NCI-H2107 treated with DMSO at 0.1 percent for 48 hours (cell line): ENCODE data around the gene BBS2.
"Not testable (repeated sequence)": the region's sequence is repeated elsewhere in the genome, so short reads cannot be mapped to it uniquely, and the experiment has no call there.

Experiments used
- DNase-seq: peaks from one replicate; lab custom pipeline; 2025; ENCODE audit not compliant: unreplicated experiment; lab: John Stamatoyannopoulos, UW

BBS2 gene

DNA sequence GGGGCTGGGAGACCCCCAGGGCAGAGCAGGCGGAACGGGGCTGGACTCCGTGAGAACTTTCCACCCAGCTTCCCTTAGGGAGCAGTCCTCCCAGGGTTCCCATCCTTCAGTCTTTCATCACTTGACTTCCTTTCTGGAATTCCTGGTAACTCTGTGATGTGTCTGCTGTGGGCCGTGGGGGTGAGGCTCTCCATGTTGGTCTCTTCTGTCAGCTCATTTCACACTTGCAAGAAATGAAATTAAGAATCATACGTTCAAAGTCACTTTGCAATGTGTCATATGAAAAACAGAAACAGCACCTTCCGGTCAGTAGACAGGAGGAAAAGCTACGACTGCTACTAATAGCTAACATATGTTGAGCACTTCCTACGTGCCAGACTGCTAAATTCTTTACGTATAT lies 5.4 kb upstream of the BBS2 start:
- DNase-seq: no peak

DNA sequence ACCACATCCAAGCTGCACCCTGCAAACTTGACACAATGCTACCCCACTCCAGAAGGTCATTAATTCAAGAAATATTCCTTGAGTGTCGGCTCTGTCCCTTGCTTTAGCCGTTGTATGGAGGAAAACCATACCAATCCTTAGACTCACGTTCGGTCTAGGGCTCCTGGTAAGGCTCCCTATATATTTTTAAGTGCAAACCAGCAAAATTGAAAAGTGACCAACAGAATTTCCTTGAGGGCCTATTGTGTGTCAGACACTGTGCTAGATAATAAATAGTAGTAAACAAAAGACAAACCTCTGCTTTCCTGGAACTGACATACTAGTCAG lies 390 bp upstream of the BBS2 start:
- no peak for DNase-seq

DNA sequence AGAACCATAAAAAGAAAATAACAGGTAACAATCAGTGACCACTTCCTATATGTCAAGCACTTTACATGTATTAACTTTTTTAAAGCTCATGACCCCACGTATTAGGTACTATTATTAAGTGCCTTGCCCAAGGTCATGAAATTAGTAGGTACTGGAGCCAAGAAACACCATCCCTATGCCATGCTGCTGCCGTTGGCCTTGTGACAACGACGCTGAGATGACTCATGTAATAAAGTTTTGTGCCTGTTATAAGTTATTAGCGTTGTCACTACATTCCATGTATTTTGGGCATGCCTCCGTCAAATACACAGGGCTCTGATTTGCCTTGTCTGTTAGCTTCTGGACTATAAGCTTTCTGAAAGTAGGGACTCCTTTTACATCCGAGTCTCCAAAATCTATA lies 1.4 kb downstream of the BBS2 start:
- no peak for DNase-seq

DNA sequence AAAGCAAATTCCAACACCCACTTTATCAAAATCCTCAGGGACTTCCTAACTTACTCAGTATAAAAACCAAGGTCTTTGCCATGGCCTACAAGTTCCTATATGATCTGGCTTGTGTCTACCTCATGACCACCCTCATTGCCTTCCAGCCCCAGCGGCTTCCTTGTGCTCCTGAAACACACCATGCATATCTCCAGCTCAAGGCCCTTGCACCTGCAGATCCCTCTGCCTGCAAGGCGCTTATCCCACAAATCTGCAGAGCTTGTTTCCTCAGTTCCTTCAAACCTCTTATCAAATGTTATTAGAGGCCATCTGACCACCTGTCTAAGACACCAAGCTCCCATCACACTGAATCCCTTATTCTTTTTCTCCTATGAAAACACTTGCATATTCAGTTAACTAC lies 2.6 kb downstream of the BBS2 start:
- no peak for DNase-seq

DNA sequence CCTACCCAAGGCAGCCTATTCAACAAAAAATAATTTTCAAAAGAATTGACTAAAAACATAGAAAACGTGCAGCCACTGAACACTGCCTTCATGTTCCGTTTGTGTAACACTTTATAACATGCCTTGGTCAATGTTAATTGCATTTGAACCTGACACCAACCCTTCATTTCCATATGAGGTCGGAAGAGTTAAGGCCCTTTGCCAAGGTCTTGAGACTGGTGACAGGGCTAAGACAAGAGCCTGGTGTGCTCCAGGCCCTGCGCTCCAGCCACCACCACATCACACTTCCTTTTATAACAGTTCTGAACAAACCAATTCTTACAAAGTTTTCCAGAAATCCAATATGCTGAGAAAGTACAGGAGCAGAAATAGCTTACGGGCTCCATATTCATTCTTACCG lies 4.2 kb downstream of the BBS2 start:
- DNase-seq: no peak

DNA sequence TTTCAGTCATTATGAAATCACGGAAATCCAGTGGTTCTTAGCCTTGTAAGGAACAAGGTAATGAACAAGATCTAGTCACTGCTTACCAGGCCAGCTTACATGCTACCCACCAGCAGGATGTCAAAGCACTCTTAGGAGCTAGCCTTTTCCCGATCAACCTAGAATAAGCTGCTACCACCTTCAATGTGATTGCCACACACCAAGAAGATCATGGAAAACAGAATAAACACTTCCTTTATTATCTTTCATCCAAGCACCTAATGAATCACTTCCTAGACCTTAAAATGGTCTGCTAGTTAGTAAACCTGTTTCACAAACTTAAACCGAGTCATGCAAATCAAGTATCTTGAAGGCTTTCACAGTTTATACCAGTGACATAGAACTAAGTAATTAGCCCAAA lies 5.0 kb downstream of the BBS2 start:
- DNase-seq: no peak

DNA sequence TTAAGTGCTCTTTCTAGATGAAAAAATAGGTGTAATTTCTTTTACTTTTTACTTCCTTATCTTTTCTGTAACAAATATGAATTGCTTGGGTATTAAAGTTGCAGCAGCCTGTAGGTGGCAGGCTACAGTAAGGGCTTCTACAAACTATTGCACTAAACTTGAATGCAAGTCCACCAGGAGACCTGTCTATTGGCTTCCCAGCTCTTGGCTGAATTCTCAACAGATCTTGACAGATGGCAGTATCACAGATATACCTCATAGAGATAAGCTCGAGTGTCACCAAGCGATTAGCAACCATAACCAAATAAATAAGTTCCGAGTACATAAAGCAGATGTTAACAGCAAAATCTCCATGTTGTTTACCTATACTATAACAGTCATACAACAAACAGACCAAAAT lies 5.9 kb downstream of the BBS2 start:
- peak; percentile 31 for DNase-seq

DNA sequence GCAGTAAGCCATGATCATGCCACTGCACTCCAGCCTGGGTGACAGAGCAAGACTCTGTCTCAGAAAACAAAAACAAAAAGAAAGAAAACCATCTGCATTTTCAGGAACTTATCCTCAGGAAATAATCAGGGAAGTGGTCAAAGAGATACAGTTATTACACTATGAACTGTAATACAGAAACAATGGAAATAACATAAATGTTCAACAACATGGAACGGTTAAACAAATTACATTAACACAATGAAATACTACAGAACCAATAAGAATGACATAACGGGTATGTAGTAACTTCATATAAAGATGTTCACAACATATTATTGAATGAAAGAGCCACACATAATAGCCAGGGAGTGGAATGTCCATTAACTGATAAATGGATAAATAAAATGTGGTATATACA lies 6.7 kb downstream of the BBS2 start:
- no peak for DNase-seq

DNA sequence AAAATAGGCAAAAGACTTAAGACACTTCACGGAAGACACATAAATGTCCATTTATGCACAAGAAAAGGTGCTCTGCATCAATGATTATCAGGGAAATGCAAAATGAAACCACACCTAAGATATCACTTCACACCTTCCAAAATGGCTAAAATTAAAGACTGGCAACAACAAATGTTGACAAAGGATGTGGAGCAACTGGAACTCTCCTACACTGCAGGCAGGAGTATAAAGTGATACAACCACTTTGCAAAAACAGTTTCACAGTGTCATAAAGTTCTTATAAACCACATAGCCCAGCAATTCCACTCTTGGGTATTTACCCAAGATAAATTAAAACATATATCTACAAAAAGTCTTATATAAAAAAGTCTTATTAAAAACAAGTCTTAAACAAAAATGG lies 7.8 kb downstream of the BBS2 start:
- DNase-seq: no peak

DNA sequence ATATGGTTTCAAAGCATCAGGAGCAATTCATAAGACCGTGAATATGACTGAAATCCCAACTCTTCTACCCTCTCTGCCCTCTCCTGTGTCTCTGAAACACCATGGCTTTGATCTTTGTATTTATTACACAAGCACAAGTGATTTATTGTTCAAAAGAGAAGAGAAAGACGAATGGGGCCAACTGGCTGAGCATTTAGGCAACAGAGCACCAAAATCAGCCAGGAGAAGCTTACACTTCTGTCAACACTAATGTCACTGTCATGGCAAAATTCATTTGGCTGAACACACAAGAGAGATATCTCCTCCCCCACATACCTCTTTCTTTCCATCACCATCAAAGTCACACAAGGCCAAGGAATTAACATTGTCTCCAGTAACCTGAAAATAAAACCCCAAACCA lies 9.3 kb downstream of the BBS2 start:
- DNase-seq: no peak

DNA sequence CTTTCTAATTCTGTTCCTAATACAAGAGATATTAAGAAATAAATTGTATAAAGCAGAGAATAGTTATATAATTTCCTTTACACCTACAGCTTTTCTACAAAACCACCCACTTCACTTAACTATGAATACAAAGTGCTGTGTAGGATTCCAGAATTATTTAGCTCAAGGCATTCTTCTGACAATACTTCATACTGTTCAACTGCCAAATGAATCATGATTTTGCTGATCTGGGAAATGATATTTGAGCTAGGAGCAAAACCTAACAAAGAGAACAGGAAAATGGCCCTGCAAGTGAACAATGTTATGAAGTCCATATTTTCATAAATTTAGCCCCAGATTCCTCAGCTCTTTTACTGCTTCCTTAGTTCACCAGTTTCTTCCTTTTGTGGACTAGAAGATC lies 12.9 kb downstream of the BBS2 start:
- no peak for DNase-seq

DNA sequence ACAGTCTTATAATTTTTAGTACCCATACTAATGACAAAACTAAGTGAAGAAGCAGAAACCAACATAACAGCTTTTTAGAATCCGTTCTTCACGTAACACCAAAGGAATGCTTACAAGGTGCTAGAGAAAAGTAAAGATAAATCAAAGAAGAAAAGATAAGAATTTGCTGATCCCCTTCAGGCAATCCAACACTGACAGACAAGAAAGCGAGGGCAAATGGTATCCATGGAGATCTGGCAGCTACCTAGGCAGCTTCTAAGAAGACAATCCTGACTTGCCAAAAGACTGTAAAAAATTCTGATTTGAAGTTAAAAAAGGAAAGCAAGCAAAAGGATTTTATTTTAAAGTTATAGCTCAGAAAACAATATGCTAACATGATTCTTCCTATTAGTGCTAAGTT lies 14.6 kb downstream of the BBS2 start:
- no peak for DNase-seq

DNA sequence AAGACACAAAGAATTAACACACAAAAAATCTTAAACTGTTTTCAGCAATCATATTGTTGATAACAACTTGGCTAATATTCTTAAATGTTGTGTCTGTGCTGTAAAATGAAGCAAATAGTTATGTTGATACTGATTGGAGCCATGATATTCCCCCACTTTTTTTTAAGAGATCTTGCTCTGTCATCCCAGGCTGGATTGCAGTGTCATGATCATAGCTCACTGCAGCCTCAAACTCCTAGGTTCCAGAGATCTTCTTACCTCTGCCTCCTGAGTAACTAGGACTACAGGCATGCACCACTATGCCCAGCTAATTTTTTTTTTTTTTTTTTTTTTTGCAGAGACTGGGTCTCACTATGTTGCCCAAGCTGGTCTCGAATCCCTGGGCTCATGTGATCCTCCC lies 26.0 kb downstream of the BBS2 start:
- no peak for DNase-seq

DNA sequence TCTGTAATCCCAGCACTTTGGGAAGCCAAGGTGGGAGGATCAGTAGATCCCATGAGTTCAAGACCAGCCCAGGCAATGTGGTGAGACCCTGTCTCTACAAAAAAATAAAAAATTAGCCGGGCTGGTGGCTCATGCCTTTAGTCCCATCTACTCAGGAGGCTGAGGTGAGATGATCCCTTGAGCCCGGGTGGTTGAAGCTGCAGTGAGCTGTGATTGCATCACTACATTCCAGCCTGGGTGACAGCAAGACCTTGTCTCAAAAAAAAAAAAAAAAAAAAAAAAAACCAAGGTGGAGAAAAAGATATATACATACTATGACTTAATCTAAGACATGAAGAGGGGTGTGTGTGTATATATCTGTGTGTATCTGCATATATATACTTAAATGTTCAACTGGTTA lies 26.7 kb downstream of the BBS2 start:
- no peak for DNase-seq

DNA sequence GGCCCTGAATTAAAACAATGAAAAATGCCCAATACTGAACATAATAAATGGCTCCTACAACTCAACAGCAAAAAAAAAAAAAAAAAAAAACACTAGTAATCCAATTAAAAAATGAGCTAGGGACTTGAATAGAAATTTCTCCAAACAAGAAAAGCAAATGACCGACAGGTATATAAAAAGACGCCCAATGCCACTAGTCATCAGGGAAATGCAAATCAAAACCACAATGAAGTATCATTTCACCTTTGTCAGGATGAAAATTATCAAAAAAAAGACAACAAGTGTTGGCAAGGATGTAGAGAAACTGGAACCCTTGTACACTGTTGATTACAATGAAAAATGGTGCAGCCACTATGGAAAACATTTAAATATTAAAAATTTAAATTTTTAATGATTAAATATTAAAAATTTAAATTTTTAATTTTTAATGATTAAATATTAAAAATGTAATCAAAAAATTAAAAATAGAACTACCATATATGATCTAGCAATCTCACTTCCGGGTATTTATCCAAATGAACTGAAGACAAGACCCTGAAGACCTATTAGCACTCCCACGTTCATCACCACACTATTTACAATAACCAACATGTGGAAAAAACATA lies 28.1 kb downstream of the BBS2 start:
- DNase-seq: no peak

DNA sequence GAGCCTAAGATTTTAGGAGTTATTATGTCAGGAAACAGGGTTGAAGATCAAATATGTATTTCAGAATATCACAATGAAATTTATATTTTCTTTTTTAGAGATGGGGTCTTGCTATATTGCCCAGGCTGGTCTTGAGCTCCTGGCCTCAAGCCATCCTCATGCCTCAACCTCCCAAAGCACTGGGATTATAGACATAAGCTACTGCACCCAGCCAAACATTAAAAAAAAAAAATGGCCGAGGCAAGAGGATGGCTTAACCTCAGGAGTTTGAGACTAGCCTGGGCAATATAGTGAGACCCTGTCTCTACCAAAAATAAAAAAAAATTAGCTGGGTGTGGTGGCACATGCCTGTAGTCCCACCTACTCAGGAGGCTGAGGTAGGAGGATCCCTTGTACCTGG lies 31.0 kb downstream of the BBS2 start:
- not testable (repeated sequence) for DNase-seq

DNA sequence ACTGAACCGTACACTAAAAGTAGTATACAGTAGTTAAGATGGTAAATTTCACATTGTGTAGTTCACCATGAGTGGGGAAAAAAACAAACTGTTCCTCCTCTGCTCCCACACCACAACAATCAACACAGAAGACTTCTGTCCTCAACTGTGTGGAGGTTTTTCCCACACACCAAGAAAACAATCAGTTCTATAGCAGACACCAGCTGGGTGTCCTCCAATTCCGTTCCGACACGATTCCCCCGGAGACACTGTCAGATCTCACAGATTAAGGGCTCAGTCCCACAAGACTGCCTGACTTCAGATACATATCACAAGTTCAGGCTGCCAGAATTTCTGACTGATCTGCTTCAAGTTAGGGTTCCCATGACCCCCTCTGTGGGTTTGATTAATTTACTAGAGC lies 31.8 kb downstream of the BBS2 start:
- DNase-seq: no peak

DNA sequence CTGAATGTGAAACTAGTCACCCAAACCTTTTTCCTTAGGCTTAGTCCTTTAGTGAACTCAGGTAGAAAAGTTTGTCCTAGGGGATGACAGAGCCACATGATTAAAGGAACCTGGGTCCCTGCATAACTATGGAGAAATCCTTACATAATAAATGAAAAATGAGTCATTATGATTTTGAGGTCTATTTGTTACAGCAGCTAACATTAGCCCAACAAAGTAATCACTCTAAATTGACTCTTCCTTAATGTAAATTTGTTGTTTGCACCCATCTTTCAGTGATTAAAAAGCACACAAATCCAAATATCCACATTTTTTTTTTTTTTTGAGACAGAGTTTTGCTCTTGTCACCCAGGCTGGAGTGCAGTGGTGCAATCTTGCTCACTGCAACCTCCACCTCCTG lies 36.4 kb downstream of the BBS2 start:
- DNase-seq: no peak

DNA sequence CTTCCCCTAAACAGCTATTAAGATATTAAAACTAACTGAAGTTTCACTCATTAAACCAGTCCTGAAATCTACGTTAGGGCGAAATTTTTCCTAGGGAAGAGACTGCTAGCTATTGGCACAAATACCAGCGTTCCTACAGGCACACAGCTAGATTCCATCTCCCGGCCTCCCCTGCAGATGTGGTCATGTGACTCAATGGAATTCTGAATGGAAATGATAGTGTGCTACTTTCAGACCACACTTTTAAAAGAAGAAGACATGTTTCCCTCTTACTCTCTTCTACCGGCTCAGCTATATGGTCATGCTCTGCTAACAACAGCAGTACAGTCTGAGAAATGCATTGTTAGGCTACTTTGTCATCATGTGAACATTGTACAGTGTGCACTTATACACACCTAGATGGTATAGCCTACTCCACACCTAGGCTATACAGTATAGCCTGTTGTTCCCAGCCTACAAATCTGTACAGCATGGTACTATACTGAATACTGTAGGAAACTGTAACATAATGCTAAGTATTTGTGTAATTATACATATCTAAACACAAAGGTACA lies 37.1 kb downstream of the BBS2 start:
- DNase-seq: no peak

DNA sequence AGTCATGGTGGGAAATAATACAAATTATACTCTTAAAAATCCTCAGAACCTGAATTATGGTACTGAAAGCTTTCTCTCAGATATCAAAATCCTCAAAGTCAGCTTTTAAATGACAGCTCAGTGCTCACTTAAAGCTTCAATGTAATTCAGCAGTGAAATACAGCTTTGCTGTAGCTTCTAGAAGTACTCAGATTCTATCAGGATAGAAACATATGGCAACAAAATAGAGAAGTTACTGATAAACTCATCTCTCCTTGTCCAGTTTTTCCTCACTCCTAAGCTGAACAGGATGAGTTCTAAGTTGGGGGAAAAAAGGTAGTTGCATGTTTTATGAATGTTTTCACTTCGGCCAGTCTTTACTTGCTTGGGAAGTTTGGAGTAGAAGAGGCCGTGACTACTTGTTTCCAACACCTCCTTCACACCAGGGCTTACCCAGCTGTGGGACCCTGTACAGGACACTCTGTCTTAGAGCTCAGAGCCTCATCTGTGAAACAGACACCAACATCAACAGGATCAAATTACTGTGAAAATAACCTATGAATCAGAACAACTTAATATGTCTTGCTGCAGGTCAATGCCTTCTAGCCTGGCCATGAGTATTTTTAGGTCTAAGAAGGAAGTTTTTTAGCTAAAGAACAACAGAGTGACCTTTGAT lies 38.2 kb downstream of the BBS2 start:
- DNase-seq: no peak

DNA sequence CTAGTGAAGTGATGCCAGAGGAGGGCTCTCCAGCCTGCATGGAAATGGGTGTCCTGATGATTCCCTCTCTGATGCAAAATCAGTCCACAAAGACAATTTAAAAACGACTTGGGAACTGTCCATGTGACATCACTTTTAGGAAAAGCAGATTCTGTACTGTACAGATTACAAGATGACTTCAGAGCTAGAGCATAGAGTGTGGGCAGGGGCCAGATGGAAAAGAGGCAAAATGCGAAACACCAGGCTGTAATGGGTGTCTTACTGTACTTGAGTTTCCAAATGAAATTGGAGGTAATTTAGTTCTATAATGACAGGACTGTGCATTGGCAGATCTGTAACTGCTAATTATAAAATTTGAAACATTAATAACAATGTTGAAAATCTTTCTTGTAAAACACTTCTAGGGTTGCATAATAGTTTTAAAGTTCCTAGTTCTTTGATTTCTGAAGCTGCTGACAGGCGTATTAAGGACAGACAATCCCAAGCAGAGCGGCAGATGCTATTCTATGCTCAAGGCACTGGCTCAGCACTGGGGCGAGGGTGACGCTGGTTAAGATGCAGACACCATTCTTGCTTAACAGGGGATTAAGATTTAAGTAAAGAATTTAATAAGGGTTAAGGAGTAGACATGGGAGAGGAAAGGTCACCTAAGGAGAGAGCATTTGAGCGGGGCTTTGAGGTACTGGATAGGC lies 38.9 kb downstream of the BBS2 start:
- DNase-seq: no peak

DNA sequence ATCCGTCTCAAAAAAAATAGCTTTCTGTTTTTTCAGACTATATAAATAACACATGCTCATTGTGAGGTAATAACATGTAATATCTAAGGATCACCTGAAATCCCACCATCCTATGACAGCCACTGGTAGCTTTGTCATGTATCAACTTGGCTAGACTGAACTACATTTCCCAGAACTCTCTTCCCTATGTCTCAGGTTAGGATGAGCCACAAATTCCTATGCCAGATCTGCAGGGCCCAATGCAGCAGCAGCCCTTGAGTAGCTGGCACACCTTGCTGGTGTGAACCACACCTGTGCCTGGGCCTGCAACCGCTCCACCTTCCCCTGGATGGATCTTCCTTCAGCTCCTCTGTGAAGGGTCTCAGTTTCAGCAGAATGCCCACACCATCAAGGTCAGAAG lies 40.4 kb downstream of the BBS2 start:
- DNase-seq: no peak
